Stimulated activated CD8-positive, alpha-beta memory T cell treated with anti-CD3 and anti-CD28 coated beads, Interleukin-2, amount 100 ng/mL, for 1 hour (primary cell): ENCODE measurements around the gene JMJD4.
"Not testable (repeated sequence)": the region's sequence is repeated elsewhere in the genome, so short reads cannot be mapped to it uniquely, and the experiment has no call there.

ENCODE experiments used
- DNase-seq, 2 donors: peaks; one replicate each; pipeline ENCODE4 v3.0.0-alpha.2; 2020; ENCODE audit warnings: low read depth in 2 of 2

Gene JMJD4

DNA sequence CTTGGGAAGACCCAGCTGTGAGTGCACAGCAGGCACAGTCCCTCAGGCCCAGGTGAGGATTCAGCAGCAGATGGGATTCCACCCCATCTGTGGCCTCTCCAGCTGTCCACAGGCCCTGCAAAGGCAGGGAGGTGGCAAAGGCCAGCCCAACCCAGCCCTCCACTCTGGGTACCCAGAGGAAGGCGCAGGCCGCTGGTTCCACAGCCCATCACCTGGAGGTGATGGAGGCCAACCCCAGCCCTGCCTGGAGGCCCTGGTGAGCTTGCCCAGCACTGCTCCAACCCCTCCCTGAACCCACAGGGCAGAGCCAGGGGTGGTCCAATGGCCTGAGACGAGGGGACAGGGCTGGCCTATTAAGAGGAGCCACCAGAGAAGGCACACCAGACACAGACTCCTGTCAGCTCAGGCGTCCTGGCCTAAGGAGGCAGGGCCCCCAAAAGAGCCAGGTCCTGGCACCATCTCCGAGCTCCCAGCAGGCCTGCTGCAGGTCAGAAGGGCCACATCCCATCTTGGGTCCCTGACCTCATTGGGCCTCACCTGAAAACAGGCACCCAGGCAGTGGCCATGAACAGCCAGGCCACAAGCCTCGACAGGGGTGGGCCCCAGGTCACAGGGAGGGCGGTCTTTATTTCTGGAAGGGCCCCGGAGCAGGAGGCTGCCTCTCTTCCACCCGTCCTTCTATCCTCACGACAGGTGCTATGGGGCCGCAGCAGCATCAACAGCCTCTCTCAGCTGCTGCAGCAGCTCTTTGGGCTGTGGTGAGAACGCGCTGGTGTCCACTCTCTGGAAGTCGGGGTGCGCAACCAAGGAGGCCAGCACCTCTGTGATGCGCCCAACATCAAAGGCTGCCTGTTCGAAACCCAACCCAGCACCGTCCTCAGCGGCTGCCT lies 3.2 kb downstream of the JMJD4 start:
- no peak for DNase-seq

DNA sequence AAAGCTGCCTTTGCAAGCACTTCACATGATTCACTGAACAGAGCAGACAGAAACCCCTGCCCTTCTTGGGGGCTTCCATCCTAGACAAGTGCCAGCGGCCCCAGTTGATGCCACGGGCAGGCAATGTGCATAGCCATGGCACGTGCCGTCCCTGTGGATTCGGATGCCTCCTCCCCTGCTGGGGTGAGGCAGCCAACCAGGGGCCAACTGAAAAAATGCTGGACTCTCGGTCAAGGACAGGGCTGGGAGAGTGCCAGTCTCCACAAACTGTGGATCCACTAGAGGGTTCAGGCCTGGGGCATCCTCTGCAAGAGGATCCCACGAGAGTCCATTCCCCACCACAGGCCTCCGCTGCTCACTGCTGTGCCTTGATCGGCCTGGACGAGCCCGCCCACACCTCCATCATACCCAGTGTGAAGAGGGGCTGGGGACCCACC lies 3.8 kb downstream of the JMJD4 start:
- DNase-seq = no peak

GRCh38 chr1:227730630-227731151 lies 4.4 kb downstream of the JMJD4 start:
- no peak for DNase-seq

DNA sequence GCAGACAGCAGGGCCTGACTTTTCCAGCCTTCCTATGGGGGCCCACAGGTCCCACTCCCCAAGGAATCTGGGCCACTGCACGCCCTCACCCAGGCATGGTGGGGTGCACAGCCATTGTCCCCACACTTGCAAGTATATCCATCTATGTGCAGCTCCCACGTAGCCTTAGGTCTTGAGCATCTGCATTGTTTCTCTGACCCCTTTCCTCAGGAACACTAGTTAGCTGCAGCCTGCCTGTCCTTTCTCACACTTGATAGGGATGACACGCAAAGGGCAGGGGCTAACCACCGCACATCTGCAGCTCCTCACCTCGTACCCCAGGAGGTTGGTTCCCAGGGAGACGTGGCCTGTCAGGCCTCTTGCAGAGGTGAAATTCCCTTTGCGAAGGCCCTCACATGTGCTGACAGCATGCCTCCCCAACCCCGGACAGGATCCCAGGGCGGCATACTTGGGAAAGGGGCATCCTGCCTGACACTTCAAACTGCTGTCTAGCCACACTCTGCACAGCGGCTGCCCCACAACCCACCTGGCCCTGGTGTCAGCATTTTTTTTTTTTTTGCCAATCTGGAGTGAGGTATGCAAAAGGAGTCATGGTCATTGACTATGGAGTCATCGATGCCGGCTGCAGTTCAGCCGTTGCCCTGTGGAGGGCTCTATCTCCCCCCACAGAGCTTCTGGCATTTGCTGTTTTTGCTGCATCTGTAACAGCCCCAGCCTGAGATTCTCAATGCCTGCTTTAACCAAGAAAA lies 5.0 kb downstream of the JMJD4 start:
- no peak for DNase-seq

DNA sequence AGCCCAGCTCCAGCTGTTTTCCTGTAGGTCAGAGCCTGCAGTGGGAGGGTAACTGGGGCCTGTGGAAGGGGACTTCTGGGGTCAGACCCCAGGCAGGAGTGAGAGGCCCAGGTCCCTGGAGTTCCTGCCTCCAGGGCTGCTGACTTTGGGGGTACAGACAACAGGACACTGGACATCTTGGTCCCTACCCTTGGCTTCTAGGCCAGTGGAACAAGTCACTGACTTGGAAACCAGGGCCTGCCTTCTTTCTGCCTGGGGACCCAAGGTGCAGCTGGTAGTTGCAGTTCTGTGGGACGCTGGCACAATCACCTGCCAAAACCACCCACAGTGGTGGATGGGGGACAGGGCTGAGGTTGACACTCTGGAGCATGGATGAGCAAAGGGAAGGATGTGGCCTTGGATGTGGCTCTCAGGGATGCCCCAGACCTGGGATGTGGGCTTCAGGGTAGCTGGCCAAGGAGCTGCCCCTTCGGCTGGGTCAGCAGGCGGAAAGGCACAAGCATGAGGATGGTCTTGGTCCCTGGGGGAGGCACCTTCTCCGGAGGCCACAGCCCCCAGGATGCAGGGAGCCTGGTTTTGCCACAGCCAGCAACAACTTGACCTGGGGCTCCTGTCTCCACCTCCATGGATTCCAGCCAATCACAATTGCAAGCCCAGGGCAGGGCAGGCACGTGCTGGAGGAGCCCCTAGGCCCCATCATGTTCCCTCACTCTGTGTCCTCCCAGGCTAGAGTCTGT lies 5.8 kb downstream of the JMJD4 start:
- no peak for DNase-seq

GRCh38 chr1:227728892-227729143 lies 6.3 kb downstream of the JMJD4 start:
- no peak for DNase-seq

GRCh38 chr1:227728059-227728891 lies 6.8 kb downstream of the JMJD4 start:
- peak; percentile 25 to 49 for DNase-seq

- DNase-seq = no peak
These were observed 8.0 kb downstream of the JMJD4 start for GRCh38 chr1:227726924-227727599.

DNA sequence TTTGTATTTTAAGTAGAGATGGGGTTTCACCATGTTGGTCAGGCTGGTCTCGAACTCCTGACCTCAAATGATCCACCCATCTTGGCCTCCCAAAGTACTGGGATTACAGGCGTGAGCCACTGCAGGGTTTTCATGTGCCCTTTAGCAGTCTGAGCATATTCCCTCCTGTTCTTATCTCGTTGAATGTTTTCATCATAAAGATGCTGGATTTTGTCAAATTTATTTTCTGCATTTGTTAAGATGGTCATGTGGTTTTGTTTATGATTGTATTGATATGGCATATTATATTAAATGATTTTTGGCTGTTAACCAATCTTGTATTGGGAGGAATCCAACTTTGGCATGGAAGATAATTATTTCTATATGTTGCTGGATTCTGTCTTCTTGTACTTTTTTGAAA lies 8.8 kb downstream of the JMJD4 start:
- DNase-seq = no peak

DNA sequence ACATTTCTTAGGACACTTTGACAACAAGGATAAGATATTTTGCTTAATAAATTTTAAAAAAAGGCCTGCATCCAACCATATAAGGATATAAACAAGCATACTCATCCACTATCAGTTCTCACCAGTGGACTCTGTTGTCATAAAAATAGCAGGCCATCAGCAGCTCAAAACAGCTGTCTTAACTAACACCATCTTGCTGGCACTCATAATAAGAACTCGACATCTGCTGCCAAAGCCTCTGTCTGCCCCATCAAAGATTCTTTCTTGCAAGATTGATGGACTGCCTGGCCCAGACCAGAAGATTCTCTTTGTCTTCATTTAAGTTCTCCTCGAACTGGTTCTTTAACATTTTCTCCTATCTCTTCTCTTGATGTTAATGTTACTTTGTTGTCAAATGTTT lies 10.1 kb downstream of the JMJD4 start:
- no peak for DNase-seq

GRCh38 chr1:227723474-227723873 lies 11.6 kb downstream of the JMJD4 start:
- no peak for DNase-seq

DNA sequence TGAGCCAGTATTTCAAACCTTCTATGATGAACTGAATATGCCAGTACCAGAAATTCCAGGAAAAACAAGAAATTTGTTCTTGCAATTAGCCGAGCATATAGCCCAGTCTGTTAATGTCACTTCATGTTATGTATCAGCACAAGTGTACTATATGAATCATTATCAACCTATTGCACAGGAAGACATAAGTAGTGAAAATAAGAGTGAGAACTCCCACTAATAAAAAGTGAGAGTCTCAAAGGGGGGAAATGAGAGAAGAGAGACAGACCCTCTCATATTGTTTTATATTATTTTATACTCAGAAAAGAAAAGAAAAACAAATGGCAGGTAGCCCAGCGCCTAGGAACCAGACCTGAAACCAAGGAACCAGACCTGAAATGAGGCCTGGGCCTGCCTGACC lies 16.2 kb downstream of the JMJD4 start:
- no peak for DNase-seq

GRCh38 chr1:227712648-227713047 lies 22.5 kb downstream of the JMJD4 start:
- no peak for DNase-seq

GRCh38 chr1:227710474-227710873 lies 24.6 kb downstream of the JMJD4 start:
- DNase-seq = not testable (repeated sequence)

GRCh38 chr1:227709451-227709850 lies 25.7 kb downstream of the JMJD4 start:
- no peak for DNase-seq

GRCh38 chr1:227707846-227708245 lies 27.3 kb downstream of the JMJD4 start:
- no peak for DNase-seq

DNA sequence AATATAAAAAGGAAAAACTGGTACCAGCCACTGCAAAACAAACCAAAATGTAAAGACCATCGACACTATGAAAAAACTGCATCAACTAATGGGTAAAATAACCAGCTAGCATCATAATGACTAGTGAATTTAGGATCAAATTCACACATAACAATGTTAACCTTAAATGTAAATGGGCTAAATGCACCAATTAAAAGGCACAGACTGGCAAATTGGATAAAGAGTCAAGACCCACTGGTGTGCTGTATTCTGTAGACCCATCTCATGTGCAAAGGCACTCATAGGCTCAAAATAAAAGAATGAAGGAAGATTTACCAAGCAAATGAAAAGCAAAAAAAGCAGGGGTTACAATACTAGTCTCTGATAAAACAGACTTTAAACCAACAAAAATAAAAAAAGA lies 33.5 kb downstream of the JMJD4 start:
- not testable (repeated sequence) for DNase-seq

DNA sequence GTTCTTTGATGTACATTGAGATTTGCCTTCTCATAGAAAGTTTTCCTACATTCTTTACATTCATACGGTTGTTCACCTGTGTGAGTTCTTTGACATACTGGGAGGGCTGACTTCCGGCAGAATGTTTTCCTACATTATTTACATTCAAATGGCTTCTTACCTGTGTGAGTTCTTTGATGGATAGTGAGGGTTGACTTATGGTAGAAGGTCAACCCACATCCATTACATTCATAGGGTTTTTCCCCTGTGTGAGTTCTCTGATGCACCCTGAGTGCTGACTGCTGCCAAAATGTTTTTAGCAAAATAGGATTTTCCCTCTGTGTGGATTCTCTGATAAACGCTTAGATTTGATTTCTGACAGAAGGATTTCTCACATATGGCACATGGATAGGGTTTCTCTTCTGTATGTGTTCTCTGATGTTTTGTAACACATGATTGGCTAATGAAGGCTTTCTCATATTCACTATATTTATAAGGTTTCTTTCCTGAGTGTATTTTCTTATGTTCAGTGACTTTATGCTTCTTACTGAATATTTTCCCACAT lies 37.7 kb downstream of the JMJD4 start:
- DNase-seq = no peak

- DNase-seq = no peak
These were observed 49.3 kb downstream of the JMJD4 start for GRCh38 chr1:227685807-227686206.
